Ishikawa (cell line): Measurements from ENCODE around the gene MYO1E.
A peak's percentile ranks its signal among the peaks of the same experiment; 100 is the strongest.

Experiments used
- CEBPB ChIP-seq: IDR thresholded peaks from 2 replicates; pipeline ENCODE4 v1.6.1; 2012
- CREB1 ChIP-seq: IDR thresholded peaks from 2 replicates; pipeline ENCODE4 v1.6.1; 2012; ENCODE audit warnings: low read depth
- EGR1 ChIP-seq: IDR thresholded peaks from 2 replicates; pipeline ENCODE4 v1.6.1; 2012
- EP300 ChIP-seq: IDR thresholded peaks from 2 replicates; pipeline ENCODE4 v1.6.1; 2012; ENCODE audit warnings: borderline replicate concordance
- FOXM1 ChIP-seq: IDR thresholded peaks from 2 replicates; pipeline ENCODE4 v1.6.1; 2012; ENCODE audit warnings: low read depth, borderline replicate concordance
- MAX ChIP-seq: IDR thresholded peaks from 2 replicates; pipeline ENCODE4 v1.6.1; 2012
- NFIC ChIP-seq: IDR thresholded peaks from 2 replicates; pipeline ENCODE4 v1.6.1; 2012
- RAD21 ChIP-seq: IDR thresholded peaks from 2 replicates; pipeline ENCODE4 v1.6.1; 2012; ENCODE audit warnings: low read depth
- REST ChIP-seq: IDR thresholded peaks from 2 replicates; pipeline ENCODE4 v1.6.1; 2012; ENCODE audit warnings: low read depth, mild to moderate bottlenecking
- TAF1 ChIP-seq: IDR thresholded peaks from 2 replicates; pipeline ENCODE4 v1.6.1; 2012; ENCODE audit warnings: low read depth, mild to moderate bottlenecking
- TCF12 ChIP-seq: IDR thresholded peaks from 2 replicates; pipeline ENCODE4 v1.6.1; 2012; ENCODE audit warnings: low read depth
- TEAD4 ChIP-seq: IDR thresholded peaks from 2 replicates; pipeline ENCODE4 v1.6.1; 2012
- USF1 ChIP-seq: IDR thresholded peaks from 2 replicates; pipeline ENCODE4 v1.6.1; 2012
- YY1 ChIP-seq: IDR thresholded peaks from 2 replicates; pipeline ENCODE4 v1.6.1; 2012; ENCODE audit warnings: low read depth
- ZBTB7A ChIP-seq: IDR thresholded peaks from 2 replicates; pipeline ENCODE4 v1.6.1; 2012; ENCODE audit warnings: low read depth

The MYO1E gene

GRCh38 chr15:59300618-59301139 is 72.0 kb downstream of the MYO1E start:
- TF ChIP-seq NFIC (peak; percentile 81), EGR1 (no peak), TEAD4 (no peak)

- TF ChIP-seq MAX (no peak; the same call in 1 of the 2 replicates), CEBPB (0 out of 2 replicates have a peak, but pooled peaks have one; percentile 5)
Measured at GRCh38 chr15:59299929-59300617, 72.6 kb downstream of the MYO1E start.

GRCh38 chr15:59298854-59299250 is 73.8 kb downstream of the MYO1E start:
- TF ChIP-seq EGR1, result no peak
- TF ChIP-seq NFIC, result no peak
- no peak for TF ChIP-seq USF1

GRCh38 chr15:59298225-59298853 is 74.3 kb downstream of the MYO1E start:
- 0 out of 2 replicates have a peak, but pooled peaks have one; percentile 18 for TF ChIP-seq TEAD4
- no peak for TF ChIP-seq FOXM1
- no peak for TF ChIP-seq EGR1
- no peak for TF ChIP-seq CEBPB
- no peak for TF ChIP-seq USF1

- TF ChIP-seq TCF12 (no peak), FOXM1 (no peak), TEAD4 (no peak), CEBPB (no peak), NFIC (no peak), EP300 (no peak), EGR1 (no peak), TAF1 (no peak), RAD21 (no peak), REST (no peak)
Measured at GRCh38 chr15:59296181-59296617, 76.5 kb downstream of the MYO1E start.

GRCh38 chr15:59295261-59296001 is 77.2 kb downstream of the MYO1E start:
- TF ChIP-seq NFIC, result no peak
- no peak for TF ChIP-seq ZBTB7A
- TF ChIP-seq CEBPB, result peak; percentile 72

GRCh38 chr15:59294574-59295260 is 78.0 kb downstream of the MYO1E start:
- TF ChIP-seq YY1 (no peak), CREB1 (no peak), TCF12 (no peak), EP300 (no peak), RAD21 (no peak), REST (no peak), EGR1 (no peak), NFIC (no peak), CEBPB (no peak), TAF1 (no peak)
